Measurements from ENCODE around the gene PCMTD2. TPM values are rescaled to one million over a fixed set of nuclear protein-coding genes. Genes with fewer than 3 reads are reported as not detected.

Gene PCMTD2
- total RNA-seq, 1 donor from 2014 or later: 105 TPM

- TF ChIP-seq CTCF (IDR thresholded peaks at IDR 0.05): no peak
- no peak for TF ChIP-seq EZH2 (IDR thresholded peaks at IDR 0.05)
- TF ChIP-seq EZH2phosphoT487 (IDR thresholded peaks at IDR 0.05): no peak
- H3K4me2 ChIP-seq: peak overlapping the region; percentile 100
- peaks cover 5% of the 10 kb centered on the region for H3K27me3 Mint-ChIP-seq (ENCODE audit: insufficient read depth, low read depth)
- no peaks in the 10 kb centered on the region for H3K36me3 Mint-ChIP-seq
- no peaks in the 10 kb centered on the region for H3K9me3 ChIP-seq (ENCODE audit: low read depth)
- peak overlapping the region; percentile 100 for H3K4me3 ChIP-seq
- peaks cover 12% of the 10 kb centered on the region for H3K4me1 ChIP-seq
- peaks cover 3% of the 10 kb centered on the region for H3K27me3 ChIP-seq
- no peaks in the 10 kb centered on the region for H3F3A ChIP-seq (ENCODE audit: low read depth)
- peaks cover 33% of the 10 kb centered on the region for H3K4me1 Mint-ChIP-seq
- H3K27ac Mint-ChIP-seq: peak overlapping the region; percentile 29
- peaks cover 40% of the 10 kb centered on the region for H4K20me1 ChIP-seq (ENCODE audit: low read depth)
- H3K9ac ChIP-seq: peak overlapping the region; percentile 81
- H3K36me3 ChIP-seq: no peaks in the 10 kb centered on the region
- peaks cover 47% of the 10 kb centered on the region for H3K79me2 ChIP-seq (ENCODE audit: low read depth)
- H3K27ac ChIP-seq: no peak overlapping the region
- H3K4me3 Mint-ChIP-seq: peak overlapping the region; percentile 98
- H3K9me3 Mint-ChIP-seq: no peaks in the 10 kb centered on the region
- H2AFZ ChIP-seq (replicated peaks): peak overlapping the region; percentile 71
- DNase-seq (ENCODE audit: low spot score): peak; percentile 14
Measured at GRCh38 chr20:64256282-64256935, 861 bp downstream of the PCMTD2 start.

GRCh38 chr20:64257107-64257757, 1.7 kb downstream of the PCMTD2 start:
- peak overlapping the region; percentile 81 for H3K9ac ChIP-seq
- H3K4me1 ChIP-seq: peaks cover 12% of the 10 kb centered on the region
- H3K27ac ChIP-seq: no peak overlapping the region
- no peak overlapping the region for H2AFZ ChIP-seq (replicated peaks)
- no peaks in the 10 kb centered on the region for H3F3A ChIP-seq (ENCODE audit: low read depth)
- peak overlapping the region; percentile 100 for H3K4me3 ChIP-seq
- peaks cover 33% of the 10 kb centered on the region for H3K4me1 Mint-ChIP-seq
- peaks cover 55% of the 10 kb centered on the region for H3K79me2 ChIP-seq (ENCODE audit: low read depth)
- H3K27me3 Mint-ChIP-seq (ENCODE audit: insufficient read depth, low read depth): peaks cover 5% of the 10 kb centered on the region
- H3K9me3 Mint-ChIP-seq: no peaks in the 10 kb centered on the region
- H3K27me3 ChIP-seq: no peaks in the 10 kb centered on the region
- no peaks in the 10 kb centered on the region for H3K36me3 ChIP-seq
- peak overlapping the region; percentile 100 for H3K4me2 ChIP-seq
- H3K4me3 Mint-ChIP-seq: peak overlapping the region; percentile 98
- peaks cover 40% of the 10 kb centered on the region for H4K20me1 ChIP-seq (ENCODE audit: low read depth)
- TF ChIP-seq EZH2phosphoT487 (IDR thresholded peaks at IDR 0.05): no peak
- no peak for TF ChIP-seq CTCF (IDR thresholded peaks at IDR 0.05)
- no peak for TF ChIP-seq EZH2 (IDR thresholded peaks at IDR 0.05)
- H3K9me3 ChIP-seq (ENCODE audit: low read depth): no peaks in the 10 kb centered on the region
- H3K36me3 Mint-ChIP-seq: no peaks in the 10 kb centered on the region
- no peak for DNase-seq (ENCODE audit: low spot score)
- no peak overlapping the region for H3K27ac Mint-ChIP-seq

GRCh38 chr20:64258071-64258823, 2.7 kb downstream of the PCMTD2 start:
- Histone ChIP-seq H3K9me3 (ENCODE audit: low read depth) (no peaks in the 10 kb centered on the region), H3K4me1 (peaks cover 12% of the 10 kb centered on the region), H3K27ac (no peak overlapping the region), H3F3A (ENCODE audit: low read depth) (no peaks in the 10 kb centered on the region), H3K9ac (no peak overlapping the region), H3K36me3 (no peaks in the 10 kb centered on the region), H2AFZ (replicated peaks) (no peak overlapping the region), H4K20me1 (ENCODE audit: low read depth) (peaks cover 44% of the 10 kb centered on the region), H3K79me2 (ENCODE audit: low read depth) (peaks cover 55% of the 10 kb centered on the region), H3K4me2 (peak overlapping the region; percentile 100), H3K4me3 (no peak overlapping the region), H3K27me3 (no peaks in the 10 kb centered on the region)
- peak overlapping the region; percentile 42 for H3K4me3 Mint-ChIP-seq
- peaks cover 5% of the 10 kb centered on the region for H3K27me3 Mint-ChIP-seq (ENCODE audit: insufficient read depth, low read depth)
- H3K4me1 Mint-ChIP-seq: peaks cover 33% of the 10 kb centered on the region
- H3K27ac Mint-ChIP-seq: no peak overlapping the region
- no peak for DNase-seq (ENCODE audit: low spot score)
- TF ChIP-seq EZH2 (IDR thresholded peaks at IDR 0.05) (no peak), CTCF (IDR thresholded peaks at IDR 0.05) (no peak), EZH2phosphoT487 (IDR thresholded peaks at IDR 0.05) (no peak)
- H3K36me3 Mint-ChIP-seq: peaks cover 3% of the 10 kb centered on the region
- no peaks in the 10 kb centered on the region for H3K9me3 Mint-ChIP-seq
